ENCODE measurements around the gene JAML.

JAML gene

DNA sequence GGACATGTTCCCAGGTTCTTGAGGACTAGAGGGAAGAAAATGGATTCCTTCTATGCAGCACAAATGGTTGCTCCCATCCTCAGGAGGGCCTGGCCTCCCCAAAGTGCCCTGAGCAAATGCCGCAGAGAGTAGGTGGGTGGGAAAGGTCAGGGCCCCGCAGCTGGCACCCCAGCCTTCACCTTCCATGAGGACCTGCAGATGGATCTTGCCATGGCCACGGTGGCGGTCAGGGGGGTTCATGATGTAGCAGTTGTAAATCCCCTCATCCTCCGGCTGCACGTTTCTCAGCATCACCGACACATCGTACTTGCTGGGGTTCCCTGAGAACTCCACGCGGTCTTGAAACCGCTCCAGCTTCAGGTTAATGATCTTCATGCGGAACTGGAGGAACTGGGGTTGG is 56.9 kb downstream of the JAML start:
- DNase-seq (ENCODE audit: low spot score): no peak

DNA sequence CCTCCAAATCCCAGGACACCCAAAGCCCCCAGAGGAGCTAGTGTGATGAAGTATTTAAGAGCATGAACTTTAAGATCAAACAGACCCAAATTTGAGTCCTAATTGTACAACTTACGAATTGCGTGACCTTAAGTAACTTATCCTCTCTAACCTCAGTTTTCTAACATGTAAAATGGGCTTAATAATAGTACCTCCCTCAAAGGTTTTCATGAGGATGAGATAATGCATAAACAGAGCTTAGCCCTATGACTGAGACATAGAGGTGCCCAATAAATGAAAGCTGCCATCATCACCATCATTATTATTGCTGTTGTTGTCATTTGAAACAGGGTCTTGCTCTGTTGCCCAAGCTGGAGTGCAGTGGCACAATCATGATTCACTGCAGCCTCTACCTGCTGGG is 57.6 kb downstream of the JAML start:
- DNase-seq (ENCODE audit: low spot score): no peak

DNA sequence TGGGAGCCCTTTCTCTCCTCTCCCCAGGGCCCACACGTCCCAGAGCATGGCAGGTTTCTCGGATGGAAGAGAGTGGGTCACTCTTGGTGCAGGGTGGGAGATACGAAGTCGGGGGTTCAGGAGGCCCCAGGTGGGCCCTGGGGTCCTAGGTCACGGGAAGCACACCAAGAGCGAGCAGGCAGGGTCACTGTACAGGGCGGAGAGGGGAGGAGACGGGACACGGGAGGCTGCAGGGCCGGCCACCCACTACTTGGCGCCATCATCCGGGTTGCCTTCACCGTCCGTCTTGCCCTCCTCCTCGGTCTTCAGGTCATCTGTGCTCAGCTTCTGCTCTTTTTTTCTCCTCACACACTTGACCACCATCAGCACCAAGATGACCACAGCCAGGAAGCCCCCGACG is 58.2 kb downstream of the JAML start:
- DNase-seq (ENCODE audit: low spot score): no peak

DNA sequence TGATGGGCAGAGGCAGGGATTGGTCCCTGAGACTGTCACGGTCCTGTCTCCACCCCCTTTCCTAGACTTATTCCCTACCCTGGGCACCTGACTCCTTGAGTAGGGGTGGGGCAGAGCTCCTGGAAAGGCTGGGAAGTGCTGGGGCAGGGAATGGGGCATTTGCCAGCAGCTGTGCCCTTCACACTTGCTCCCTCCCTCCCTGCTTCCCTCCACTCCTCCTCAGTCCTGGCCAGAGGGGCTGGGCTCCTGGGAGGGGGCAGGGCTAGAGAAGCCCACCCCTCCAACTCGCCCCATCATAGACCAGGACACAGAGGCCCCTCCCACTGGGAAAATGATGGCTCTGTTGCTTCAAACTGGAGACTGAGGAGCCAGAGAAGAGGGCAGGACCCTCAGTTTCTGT is 59.9 kb downstream of the JAML start:
- no peak for DNase-seq (ENCODE audit: low spot score)

DNA sequence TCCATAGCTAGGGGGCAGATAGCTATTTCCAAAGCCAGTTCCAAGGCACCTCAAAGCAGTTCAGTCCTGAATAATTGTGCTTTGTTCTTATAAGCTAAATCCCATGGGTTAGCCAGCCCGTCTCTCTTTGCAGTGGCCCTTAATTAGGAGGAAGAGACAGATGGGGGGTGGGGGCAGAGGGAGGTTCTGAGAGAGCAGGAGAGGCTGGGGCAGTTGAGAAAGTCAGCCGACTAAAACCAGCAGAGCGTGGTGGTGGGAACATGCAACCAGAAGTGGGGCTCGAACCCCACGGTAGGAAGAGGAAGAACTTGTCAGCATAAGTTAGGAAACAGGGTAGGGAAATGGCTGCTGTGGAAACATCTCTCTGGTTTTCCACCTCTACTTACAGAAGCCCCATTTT is 61.3 kb downstream of the JAML start:
- DNase-seq (ENCODE audit: low spot score): no peak

DNA sequence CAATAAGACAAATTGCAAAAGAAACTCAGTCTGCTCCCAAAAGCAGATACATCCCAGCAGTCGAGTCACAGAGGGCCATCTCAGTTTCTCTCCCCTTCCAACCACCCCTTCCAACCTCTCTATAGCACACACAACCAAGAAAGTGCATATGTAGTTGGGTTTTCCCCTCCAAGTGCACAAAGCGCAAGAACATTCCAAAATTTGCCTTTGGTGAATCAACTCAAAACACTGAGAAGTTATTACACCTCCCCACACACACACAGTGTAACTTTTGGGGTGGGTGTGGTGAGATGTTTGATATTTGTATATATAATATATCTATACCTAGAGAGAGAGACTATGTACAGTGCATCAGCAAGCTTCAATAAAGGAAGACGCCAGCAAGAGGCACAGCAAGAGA is 62.0 kb downstream of the JAML start:
- no peak for DNase-seq (ENCODE audit: low spot score)

DNA sequence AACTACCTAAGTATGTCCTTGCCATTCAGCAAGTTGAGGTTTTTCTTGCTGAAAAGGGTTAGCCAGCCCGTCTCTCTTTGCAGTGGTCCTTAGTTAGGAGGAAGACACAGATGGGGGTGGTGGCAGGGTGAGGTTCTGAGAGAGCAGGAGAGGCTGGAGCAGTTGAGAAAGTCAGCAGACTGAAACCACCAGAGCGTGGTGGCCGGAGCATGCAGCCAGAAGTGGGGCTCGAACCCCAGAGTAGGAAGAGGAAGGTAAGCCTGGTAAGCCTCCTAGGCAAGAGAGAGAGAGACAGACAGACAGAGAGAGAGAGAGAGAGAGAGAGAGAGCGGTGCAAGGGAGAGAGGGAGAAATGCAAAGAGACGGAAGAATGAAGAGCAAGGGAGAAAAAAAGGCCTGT is 63.0 kb downstream of the JAML start:
- no peak for DNase-seq (ENCODE audit: low spot score)

DNA sequence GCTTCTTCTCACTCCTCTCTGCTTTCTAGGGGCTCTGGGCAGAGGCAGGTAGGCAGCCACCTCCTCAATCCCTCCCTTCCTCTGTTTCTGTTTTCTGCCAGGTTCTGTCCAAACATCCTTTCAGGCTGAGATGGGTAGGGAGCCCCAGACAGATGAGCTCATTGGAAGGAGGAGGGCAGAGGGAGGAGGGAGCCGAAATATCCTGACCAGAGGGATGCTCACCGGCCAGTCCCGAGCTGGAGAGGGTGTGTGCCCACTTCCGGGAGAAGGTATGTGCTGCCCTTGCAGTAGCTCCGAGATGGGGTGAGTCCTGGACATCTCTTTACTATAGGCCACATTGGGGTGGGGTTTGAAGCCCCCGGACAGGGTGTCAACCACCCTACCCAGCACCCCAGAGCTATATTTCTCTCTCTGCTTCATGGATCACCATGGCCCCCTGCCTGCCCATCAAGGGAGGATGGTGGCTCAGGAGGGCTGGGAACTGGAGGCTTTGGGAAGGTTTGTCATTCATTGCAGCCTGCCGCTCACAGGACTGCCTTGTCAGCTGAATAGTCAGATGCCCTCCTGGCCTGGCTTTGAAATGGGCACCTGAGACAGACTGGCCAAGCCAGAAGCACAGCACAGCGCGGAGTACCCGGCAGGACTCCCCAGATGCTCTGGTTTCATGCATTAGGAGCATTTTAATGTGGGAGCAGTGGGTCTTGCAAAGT is 67.5 kb downstream of the JAML start:
- DNase-seq (ENCODE audit: low spot score): no peak

DNA sequence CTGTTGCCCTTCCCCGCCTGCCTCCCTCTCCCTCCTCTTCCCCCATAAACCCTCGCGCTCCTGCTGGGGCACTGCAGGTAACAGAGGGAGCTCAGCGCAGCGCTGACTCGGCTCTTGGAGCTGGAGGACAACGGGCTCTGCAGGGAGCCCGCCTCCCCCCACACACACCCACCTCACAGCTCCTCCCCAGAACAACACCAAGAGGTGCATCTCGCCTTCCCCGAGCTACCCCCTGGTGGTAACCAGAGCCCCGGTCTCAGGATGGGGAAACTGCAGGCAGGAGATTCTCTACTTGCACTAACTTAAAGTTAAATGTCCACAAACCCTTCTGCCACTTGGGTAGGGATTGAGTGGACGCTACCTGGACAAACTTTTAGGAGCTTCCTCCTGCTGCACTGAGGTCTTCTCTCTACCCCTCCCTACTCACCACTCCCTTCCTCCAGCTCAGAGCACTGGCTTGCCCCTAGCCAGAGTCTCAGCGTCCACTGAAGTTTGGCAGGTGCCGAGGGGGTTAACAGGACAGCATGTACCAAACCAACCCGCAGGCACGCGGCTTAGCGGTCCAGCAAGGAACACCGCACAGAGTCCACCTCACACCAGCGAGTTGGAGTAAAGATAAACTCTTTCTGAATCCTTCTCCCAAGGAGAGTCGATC is 68.2 kb downstream of the JAML start:
- no peak for DNase-seq (ENCODE audit: low spot score)

DNA sequence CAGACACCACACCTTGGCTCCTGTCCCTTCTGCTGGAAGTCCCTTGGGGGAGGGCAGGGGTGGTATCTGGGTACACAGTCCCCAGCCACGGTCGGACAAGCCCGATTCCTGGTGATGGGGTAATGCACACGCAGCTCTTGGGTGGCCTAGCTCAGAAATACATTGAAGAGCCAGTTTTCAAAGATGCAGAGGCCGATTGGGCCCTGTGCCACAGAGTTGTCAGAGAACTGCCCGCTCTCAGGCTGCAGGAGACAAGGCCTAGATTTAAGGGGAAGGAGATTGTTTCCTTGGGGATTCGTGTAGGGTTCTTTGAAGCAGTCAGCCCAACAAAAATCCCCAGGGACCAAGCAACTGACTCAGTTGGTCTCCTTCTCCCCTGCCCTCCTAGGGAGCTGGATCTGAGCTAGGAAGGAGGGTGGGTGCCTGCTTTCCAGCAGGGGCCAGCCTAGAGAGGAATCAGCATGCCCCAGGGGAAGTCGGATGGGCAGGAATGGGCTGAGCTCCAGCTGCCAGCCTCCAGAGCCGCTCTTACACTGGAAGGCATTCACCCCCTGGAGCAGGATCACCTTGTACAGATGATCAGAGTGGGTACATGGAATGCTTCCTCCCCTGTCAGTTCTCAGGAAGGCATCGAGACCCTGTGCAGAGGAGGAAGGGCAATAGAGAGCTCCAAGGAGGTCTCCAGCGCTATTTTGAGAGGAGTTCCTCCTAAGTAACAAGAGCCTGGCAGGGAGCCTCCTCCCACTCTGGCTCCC is 68.9 kb downstream of the JAML start:
- no peak for DNase-seq (ENCODE audit: low spot score)

DNA sequence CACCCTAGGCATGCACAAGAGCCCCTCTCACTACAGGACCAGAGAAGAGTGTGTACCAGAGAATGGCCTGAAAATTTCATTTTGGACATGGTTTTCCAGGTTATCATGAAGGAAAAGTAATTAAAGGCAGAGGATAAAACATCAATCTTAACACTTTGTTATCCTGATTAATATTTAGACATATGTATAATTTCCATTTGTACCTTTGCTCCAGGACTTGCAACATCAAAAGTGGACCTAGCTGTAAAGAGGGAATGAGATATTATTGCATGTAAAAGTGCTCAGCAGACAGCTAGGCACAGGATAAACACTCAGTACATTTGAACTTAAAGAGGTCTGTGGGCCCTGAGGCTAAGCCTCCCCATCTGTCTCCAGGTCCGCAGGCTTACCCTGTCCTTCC is 70.2 kb downstream of the JAML start:
- no peak for DNase-seq (ENCODE audit: low spot score)

DNA sequence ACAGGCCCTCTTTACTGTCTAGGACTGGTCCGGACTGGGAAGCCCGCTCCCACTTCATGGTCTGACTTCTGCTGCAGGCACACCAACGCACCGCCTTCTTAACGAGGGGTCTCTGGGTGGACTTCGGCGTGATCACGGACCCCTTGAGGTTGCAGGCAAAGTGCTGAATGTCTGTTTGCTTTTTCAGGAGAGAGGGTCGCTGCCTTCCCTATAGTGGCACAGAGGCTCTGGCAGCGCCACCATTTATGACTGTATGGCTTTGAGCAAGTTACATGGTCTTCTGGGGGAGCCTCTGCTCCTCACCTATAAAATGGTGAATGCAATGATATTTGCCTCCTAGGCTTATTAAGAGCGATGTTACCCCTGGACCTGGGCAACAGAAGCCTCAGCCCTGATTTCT is 70.8 kb downstream of the JAML start:
- DNase-seq (ENCODE audit: low spot score): no peak

DNA sequence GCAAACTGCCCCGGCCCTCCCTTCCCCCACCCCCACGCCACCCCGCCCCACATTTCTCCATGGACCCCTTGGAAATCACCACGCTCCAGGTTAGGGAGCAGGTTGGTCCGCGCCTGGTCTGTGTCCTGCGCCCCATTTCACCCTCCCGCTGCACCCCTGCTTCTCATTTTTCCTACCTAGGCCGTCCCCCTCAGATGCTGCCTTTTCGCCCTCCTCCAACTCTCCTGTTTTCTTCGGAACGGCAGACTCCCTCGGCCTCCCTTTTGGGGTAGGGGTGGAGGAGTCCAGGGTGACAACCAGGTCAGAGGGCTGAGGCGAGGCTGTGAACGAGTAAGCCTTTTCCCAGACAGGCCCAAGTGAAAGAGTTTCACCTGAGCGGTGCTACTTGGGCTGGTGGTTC is 71.3 kb downstream of the JAML start:
- DNase-seq (ENCODE audit: low spot score): no peak

DNA sequence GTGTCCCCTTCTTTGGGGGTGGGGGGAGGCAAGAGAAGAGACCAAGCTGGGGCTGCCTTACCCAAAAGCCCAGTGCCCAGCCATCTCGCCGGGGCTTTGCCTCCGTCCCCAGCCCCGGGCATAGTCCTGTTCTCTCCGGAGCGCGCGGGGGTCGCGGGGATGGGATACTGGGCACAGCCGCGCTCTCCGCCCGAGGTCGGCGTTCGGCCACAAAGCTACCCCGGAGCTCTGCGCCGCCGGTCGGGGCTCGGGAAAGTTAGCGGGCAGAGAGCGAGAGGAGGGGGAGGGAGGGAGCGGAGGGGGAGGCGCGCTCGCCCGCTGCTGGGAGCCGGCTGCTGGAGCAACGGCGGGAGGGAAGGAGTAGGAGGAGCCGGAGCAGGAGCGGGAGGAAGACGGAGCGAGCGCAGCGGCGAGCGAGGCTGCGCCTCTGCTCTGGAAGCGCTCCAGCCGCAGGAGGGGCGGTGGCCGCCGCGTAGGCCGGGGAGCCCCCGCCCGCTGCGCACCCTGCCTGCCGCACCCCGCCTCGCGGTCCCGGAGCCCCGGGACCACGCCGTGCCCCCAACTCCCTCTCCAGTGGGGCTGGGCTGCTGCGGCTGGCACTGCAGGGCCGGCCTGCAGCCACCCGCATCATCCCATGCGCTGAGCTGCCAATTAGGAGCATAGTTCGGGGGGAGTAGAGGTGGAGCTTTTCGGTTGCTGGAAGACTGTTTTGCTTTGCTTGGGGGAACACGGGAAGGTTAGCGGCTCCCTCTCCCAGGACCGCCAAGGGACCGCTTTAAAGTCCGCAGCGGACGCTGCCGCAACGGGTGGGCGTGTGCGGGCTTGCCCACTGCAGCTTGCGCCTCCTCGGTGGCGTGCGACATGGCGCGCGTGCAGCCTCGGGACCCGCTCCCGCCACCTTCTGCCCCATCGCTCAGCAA is 72.0 kb downstream of the JAML start, which contains the start of gene SCN4B:
TSS of gene SCN4B (minus strand) at position 272 of the 920 bp plus-strand sequence. CDS start at position 122, 150 bp downstream.
- DNase-seq (ENCODE audit: low spot score): peak; percentile 77

DNA sequence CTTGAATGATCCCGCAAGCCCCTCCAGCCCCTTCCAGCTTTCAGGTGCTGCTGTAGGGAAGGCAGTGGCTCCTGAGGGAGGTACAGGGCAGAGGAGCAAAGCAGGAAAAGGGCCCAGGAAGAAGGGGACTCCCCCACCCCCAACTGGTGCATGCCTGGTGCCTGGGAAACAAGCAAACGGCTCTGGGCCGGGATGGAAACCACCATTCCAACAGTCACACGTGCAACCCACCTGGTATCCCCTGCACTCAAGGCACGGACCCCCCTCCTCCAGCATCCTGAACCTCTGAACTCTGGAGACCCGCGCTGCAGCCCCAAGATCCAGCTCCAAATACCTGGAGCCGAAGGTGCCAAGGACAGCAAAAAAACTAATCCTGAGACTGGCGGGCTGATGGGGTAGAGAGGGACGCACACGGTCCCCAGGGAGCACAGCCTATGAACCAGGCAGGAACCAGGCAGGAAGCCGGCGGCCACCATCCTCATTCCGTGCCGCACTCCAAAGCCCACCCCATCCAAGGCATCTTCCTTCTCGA is 72.7 kb downstream of the JAML start:
- DNase-seq (ENCODE audit: low spot score): no peak

DNA sequence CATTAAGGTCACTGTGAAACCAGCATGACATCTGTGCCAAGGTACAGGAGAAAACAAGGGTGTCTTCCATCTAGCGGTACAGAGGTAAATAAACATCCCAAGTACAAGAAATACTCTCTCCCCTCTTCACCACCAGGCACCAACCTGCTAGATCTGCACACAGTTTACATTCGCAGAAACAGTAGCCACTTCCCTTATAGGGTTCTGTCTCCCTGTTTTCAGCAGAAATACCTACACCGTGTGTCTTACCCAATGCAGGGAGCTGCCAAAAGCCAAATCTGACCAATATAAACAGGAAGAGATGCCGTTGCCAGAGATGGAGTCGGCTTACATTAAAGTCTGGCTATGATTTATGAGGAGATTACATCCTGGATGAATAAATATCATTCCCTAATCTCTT is 73.4 kb downstream of the JAML start:
- DNase-seq (ENCODE audit: low spot score): no peak

DNA sequence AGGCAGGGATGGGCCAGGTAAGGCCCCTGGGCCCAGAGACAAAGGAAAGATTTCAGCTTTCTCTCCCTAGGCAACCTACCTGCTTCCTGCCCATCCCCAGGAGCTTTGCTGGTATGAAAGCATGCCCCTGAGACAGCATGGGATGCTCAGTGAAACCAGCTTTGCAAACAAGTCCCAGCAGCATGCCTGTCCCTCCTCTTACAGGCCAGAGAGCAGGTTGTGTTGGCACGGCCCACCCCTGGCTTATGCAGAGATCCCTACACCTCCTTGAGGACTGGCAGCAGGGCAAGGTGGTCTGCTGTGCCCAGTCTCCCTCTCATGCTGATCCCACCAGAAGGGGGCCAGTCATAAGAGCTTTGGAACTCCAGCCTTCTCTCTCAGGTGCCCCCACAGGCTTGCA is 75.3 kb downstream of the JAML start:
- DNase-seq (ENCODE audit: low spot score): no peak

DNA sequence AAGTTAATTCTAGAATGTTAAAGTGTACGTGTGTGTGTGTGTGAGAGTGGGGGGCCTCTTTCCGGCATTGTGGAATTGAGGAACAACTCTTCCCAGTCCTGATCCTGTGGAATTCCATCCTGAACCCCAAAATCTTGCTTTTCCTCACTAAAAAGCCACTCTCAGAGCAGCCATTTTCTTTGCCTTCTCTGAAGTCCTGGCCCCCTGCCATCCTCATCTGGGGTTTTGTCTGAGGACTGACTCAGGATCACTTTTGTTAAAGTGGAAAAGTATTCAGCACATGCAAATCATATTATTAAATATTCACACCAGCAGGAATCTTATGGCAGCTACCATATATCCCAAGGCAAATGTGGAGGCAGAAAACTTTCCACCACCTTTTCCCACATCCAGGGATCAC is 76.0 kb downstream of the JAML start:
- no peak for DNase-seq (ENCODE audit: low spot score)

DNA sequence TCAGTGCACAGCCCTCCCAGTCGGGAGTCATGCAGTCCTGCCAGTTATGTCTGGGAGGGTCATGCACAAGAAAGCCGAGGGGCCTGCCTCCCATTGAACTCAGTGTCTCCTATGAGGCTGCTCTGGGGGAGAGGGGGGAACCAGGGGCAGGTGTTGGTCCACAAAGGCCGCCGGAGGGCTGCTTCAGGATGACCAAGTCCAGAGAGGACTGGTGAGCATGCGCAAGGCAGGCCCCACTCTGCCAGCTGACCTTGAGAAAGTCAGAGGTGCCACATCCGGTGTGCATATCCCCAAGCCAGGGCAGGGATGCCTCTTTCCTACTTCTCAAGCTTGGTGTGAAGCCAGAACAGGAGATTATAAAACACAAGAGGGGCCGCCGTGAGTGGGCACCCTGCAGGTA is 76.6 kb downstream of the JAML start:
- no peak for DNase-seq (ENCODE audit: low spot score)

DNA sequence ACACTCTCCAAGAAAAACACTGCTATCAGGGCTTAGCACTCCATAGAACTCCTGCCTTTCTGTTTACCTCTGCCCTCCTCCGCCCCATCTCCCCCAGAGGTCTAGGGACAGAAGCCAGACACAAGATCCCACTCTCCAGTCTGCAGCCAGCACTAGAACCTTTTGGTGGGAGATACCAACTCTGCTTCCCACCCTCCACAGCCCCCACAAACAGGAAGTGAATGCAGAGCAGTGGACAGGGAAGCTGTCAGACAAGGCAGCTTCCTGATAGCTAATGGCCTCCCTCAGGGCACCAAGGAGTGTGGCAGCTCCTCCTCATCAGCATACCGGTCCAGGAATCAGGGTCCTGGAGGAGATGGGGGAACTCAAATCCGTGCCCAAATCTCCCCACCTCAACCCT is 77.3 kb downstream of the JAML start:
- DNase-seq (ENCODE audit: low spot score): no peak

DNA sequence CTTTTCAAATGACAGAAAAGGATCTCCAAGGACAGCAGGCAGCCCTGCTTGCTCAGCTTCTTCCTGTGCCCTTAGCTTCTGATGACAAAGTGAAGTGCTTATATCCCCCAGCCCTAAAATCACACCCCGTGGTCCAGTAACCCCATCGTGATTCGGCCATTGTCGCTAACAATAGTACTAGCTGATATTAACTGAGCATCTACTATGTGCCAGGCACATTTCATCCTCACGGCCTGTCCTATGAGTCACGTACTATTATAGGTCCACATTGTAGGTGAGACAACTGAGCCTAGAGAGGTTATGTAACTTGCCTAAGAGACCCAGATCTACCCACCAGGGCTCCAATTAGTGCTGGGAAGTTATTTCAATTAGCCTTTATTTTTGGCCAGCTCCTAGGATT is 78.3 kb downstream of the JAML start:
- DNase-seq (ENCODE audit: low spot score): no peak
